Embryonic facial prominence (tissue), 1 donor: ENCODE results near the gene FOXE3.

Source experiments
- DNase-seq: peaks from one replicate; pipeline ENCODE4 v3.0.0-alpha.2; 2016; ENCODE audit errors: extremely low spot score

FOXE3 gene

GRCh38 chr1:47405697-47406096, 10.4 kb upstream of the FOXE3 start:
- DNase-seq: no peak

- no peak for DNase-seq
Observed at GRCh38 chr1:47406966-47407365, 9.1 kb upstream of the FOXE3 start.

DNA sequence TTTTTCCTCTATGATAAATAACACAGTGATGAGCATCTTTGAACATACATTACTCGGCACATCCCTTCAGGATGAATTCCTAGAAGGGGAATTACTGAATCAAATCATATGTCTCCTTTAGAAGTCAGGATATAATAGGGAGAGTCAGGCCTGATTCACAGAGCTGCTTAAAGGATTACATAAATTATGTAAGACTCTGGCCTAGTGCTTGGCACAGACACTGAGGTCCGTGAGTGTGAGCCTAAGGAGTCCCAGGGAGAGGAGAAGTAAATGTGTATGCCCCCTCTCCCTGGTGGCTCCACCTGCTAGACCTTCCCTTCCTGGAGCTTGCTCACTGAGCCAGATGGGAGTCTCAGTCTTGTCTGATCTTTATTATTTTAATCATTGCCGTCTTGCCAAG, 8.6 kb upstream of the FOXE3 start:
- DNase-seq: no peak

DNA sequence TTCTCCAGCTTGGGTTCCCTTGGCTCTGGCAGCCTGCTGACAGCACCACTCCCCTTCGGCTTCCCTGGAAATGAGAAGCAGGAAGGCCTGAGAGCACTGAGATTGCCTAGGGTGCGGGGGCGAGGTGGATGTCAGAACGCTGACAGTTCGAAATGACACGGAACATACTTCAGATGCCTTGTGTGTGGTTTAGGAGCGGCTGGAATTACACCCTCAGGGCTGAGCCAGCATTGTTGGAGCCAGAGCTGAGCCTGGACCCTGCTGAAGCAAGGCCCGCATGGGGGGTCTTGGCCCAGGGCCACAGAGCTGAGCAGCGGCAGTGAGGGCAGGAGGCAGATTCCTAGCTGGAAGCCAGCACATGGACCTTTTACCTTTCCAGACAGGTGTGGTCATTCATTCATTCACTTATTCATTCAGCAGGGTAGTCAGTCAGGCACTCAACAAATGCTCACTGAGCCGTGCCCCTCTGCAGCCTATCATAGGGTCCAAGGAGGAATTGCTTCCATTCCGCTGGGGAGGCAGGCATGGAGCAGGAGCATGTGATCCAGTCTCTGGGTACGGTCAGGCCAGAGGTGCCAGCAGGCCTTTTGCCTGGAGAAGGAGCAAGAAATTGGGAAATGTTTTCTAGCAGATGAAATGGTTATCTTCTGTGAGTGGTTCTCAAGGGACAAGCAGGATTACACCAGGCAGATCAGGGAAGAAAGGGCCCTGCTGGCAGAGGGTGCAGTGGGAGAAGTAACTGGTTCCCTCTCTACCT, 6.6 kb upstream of the FOXE3 start:
- DNase-seq: no peak

DNA sequence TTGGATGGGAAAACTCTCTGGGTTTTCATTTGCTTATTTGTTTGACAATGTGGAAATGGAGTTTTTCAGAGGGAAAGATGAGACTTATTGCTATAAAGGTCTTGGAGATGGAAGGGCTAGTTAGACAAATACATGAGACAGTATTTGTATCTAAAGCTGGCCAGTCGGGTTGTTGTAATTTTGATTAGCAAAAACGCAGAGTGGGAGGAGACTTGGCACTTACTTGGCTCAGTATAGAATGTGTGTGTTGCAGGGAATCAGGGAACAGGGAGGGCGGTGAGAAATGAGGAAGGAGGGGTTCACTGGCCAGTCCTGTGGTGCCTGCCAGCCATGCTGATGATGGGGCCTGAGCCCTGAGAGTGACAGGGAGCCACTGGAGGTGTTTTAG, 6.0 kb upstream of the FOXE3 start:
- no peak for DNase-seq

DNA sequence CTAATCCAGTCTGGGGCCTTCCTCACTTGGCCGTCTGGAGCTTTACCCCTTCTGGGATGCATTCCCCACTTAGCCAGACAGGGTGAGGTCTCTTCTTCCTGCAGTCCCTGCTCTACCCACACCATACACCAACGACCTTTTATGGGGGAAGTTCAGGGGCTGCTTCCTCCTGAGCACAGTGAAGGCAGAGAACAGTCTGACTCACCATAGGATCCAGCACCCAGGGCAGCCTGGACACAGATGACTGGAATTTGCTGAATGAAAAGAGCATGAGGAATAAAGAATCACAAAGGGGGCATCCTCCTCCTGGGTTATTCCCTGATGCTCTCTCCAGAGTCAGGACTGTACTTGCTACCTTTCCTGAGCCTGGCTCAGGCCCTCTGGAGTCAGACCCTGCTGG, 4.6 kb upstream of the FOXE3 start:
- no peak for DNase-seq

- no peak for DNase-seq
Observed at GRCh38 chr1:47412437-47412836, 3.6 kb upstream of the FOXE3 start.

DNA sequence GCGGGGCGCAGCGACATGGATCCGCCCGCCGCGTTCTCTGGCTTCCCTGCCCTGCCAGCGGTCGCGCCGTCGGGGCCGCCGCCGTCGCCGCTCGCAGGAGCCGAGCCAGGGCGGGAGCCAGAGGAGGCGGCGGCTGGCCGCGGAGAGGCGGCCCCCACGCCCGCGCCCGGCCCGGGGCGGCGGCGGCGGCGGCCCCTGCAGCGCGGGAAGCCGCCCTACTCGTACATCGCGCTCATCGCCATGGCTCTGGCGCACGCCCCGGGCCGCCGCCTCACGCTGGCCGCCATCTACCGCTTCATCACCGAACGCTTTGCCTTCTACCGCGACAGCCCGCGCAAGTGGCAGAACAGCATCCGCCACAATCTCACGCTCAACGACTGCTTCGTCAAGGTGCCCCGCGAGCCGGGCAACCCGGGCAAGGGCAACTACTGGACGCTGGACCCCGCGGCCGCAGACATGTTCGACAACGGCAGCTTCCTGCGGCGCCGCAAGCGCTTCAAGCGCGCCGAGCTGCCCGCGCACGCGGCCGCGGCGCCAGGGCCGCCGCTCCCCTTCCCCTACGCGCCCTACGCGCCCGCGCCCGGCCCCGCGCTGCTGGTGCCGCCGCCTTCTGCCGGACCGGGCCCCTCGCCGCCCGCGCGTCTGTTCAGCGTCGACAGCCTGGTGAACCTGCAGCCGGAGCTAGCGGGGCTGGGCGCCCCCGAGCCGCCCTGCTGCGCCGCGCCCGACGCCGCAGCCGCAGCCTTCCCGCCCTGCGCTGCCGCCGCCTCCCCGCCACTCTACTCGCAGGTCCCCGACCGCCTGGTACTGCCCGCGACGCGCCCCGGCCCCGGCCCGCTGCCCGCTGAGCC, 459 bp downstream of the FOXE3 start:
- no peak for DNase-seq

GRCh38 chr1:47417170-47418044, 1.3 kb downstream of the FOXE3 start:
- DNase-seq: no peak

DNA sequence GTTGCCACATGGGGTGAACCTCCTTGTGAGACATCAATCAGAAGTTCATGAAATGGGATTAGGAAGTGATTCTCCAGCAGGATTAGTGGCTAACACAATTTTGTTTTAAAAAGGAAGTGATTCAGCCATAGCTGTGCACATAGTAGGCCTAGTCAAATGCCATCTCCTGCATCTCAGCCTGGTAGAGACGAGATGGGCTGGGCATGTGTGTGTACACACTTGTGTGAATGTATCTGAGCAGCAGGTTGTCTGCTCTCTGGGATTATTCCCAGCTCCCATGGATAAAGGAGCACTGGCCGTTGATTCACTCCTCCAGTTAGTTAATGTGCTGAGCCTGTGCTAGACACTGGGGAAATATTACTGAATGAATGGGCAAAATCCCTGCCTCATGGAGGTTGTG, 2.0 kb downstream of the FOXE3 start:
- no peak for DNase-seq

GRCh38 chr1:47418681-47419325, 2.7 kb downstream of the FOXE3 start:
- DNase-seq: no peak

GRCh38 chr1:47420547-47420946, 4.5 kb downstream of the FOXE3 start:
- no peak for DNase-seq

- no peak for DNase-seq
Observed at GRCh38 chr1:47423872-47424271, 7.8 kb downstream of the FOXE3 start.

DNA sequence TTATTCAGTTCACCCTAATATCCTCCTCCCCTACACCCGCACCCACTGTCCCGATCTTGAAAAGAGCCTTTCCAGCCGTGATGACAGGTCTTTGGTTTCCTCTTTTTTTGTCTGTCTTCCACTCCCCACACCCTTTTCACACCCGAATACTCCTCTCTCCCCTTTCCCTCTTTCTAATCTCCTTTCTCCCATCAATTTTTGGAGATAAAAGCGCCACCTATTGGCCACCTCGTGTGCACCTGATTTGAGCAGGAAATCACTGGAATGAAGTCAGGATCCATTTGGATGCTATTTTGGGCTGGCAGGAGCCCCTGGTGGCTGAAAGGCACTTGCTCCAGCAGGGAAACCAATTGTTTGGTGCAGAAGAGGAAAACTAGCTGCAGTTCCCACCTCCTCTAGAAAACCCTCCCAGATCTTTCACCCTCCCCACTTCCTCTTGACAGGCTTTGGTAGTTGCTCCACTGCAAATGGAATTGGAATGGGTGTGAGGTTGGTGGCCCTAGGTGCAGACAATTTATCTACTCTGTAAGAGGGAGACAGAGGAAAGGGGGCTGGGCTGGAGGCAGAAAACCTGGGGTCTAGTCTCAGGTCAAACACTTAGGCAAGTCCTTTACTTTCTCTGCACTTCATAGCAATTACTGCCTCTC, 8.4 kb downstream of the FOXE3 start:
- no peak for DNase-seq

DNA sequence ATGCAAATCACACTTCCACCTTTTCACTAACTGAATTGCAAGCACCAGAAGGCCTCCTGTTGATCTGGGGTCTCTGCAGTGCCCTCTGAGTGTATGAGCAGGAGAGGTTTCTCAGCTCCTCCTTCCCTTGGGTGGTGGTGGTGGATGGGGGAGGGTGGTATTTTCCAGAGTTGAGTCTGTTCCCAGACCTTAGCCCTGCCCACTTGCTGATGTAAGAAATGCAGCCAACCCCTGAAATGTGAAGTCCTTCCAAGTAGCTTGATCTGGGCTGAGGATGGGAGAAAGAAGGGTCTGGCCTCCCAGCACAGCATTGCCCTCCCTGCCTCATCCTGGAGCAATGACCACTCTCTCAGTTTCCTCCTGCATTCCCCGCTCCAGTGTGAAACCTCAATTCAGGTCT, 15.4 kb downstream of the FOXE3 start:
- DNase-seq: no peak

GRCh38 chr1:47432071-47433036, 16.3 kb downstream of the FOXE3 start:
- DNase-seq: peak; percentile 66

GRCh38 chr1:47433037-47433421, 16.9 kb downstream of the FOXE3 start:
- DNase-seq: no peak

DNA sequence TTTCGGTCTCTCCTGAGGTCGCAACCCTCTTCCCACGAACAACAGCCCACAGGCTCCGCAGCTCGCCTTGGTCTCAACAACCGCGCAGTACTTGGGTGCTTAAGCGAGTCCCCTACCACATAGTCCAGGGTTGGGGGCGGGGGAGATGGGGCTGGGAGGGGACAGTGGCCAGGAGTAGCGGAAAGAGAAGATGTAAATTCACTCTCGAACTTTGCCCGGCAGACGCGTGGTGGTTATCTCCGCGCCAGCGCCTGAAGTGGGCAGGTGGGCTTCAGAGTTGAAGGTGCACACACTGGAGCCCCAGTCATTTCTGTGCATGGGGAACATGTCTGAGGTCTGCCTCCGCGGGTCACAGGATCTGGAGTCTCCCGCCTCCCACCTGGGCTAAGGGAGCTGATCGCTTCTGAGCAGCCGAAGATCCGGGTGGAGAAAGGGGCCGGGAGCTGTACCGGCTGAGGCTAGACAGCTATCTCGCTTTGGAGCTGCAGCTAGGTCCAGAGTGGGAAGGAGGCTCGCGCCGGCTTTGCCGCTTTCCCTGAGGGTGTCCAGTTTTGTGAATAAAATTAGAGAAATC, 17.5 kb downstream of the FOXE3 start:
- no peak for DNase-seq

DNA sequence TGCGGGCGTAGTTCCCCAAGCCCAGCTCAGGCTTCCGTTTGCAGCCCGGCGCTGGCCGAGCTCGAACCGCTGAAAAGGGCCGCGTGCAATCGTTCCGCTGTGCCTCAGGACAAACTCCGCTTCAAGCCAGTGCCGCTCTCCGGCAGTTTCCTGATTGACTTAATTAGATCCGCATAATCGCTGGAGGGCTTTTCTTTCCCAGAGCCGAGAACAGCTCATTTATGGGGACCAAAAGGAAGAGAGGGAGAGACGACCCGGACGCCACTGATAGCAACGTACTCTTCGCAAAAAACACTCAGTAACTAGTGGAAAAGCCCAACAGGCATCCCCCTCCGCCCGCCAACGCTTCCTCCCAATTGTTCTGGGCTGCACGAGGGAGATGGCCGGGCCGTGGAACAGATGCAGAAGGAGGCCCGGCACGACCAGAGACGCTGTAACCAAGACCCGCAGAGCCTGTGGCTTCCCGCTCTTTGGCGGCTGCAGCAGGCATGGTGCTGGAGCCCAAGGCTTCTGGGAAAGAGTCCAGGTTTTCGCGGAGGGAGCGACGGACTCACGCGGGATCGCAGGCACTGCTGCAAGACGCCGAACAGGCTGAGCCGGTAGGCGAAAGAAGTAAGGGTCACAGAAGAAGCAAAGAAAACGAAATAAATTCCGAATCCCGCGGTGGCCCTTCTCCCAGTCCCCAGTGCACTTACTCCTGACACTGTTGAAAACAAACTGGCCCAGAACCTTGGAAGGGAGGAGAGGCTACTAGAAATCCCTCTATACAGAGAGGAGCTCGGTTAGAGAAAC, 18.2 kb downstream of the FOXE3 start:
- no peak for DNase-seq
